ENCODE data around the gene TM7SF3.
"Not testable (repeated sequence)": the region's sequence is repeated elsewhere in the genome, so short reads cannot be mapped to it uniquely, and the experiment has no call there.

Gene TM7SF3

GRCh38 chr12:26979733-26980132, 34.5 kb downstream of the TM7SF3 start:
- Histone ChIP-seq H3K4me1 (ENCODE audit: insufficient read depth, insufficient read length) (no peaks in the 10 kb centered on the region), H3K9ac (ENCODE audit: insufficient read length, low read depth) (no peak overlapping the region), H3K27me3 (ENCODE audit: insufficient read depth, insufficient read length) (no peaks in the 10 kb centered on the region), H3K4me3 (ENCODE audit: insufficient read length, low read depth) (no peak overlapping the region), H3K36me3 (ENCODE audit: insufficient read depth, insufficient read length, low read length) (peaks cover 57% of the 10 kb centered on the region), H3K9me3 (ENCODE audit: insufficient read depth, low read length) (no peaks in the 10 kb centered on the region)
- DNase-seq (ENCODE audit: low read depth, low spot score) = no peak
- TF ChIP-seq ZNF274 (IDR thresholded peaks at IDR 0.05; ENCODE audit: low read depth, low read length) (no peak), SUZ12 (IDR thresholded peaks at IDR 0.05; ENCODE audit: extremely low read depth, insufficient read depth, insufficient read length) (no peak), YY1 (IDR thresholded peaks at IDR 0.05; ENCODE audit: insufficient read depth, insufficient read length) (no peak)

DNA sequence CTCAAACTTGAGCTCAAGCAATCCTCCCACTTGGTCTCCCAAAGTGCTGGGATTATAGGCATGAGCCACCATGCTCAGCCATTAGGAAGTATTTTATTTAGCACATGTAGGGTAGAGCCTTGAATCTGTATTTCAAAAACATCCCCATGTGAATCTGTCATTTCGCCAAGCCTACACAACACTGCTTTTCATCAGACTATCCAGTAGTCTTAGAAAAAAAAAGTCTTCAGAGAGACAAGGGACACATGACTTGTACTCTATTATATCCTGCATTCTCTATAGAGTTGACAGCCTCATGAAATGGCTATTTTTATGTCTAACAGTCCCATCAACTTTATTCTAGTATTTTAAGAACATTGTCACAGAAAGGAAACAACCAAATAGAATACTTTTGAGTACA, 35.4 kb downstream of the TM7SF3 start:
- no peak for TF ChIP-seq YY1 (IDR thresholded peaks at IDR 0.05; ENCODE audit: insufficient read depth, insufficient read length)
- no peak for TF ChIP-seq SUZ12 (IDR thresholded peaks at IDR 0.05; ENCODE audit: extremely low read depth, insufficient read depth, insufficient read length)
- Histone ChIP-seq H3K27me3 (ENCODE audit: insufficient read depth, insufficient read length) (no peaks in the 10 kb centered on the region), H3K4me1 (ENCODE audit: insufficient read depth, insufficient read length) (no peaks in the 10 kb centered on the region), H3K9me3 (ENCODE audit: insufficient read depth, low read length) (no peaks in the 10 kb centered on the region), H3K9ac (ENCODE audit: insufficient read length, low read depth) (no peak overlapping the region), H3K36me3 (ENCODE audit: insufficient read depth, insufficient read length, low read length) (peaks cover 65% of the 10 kb centered on the region), H3K4me3 (ENCODE audit: insufficient read length, low read depth) (no peak overlapping the region)
- DNase-seq (ENCODE audit: low read depth, low spot score) = no peak

GRCh38 chr12:26976687-26977086, 37.5 kb downstream of the TM7SF3 start:
- Histone ChIP-seq H3K36me3 (ENCODE audit: insufficient read depth, insufficient read length, low read length) (peaks cover 61% of the 10 kb centered on the region), H3K4me1 (ENCODE audit: insufficient read depth, insufficient read length) (no peaks in the 10 kb centered on the region), H3K9ac (ENCODE audit: insufficient read length, low read depth) (no peak overlapping the region), H3K27me3 (ENCODE audit: insufficient read depth, insufficient read length) (no peaks in the 10 kb centered on the region), H3K9me3 (ENCODE audit: insufficient read depth, low read length) (no peaks in the 10 kb centered on the region), H3K4me3 (ENCODE audit: insufficient read length, low read depth) (no peak overlapping the region)
- TF ChIP-seq ZNF274 (IDR thresholded peaks at IDR 0.05; ENCODE audit: low read depth, low read length) (no peak), YY1 (IDR thresholded peaks at IDR 0.05; ENCODE audit: insufficient read depth, insufficient read length) (no peak), SUZ12 (IDR thresholded peaks at IDR 0.05; ENCODE audit: extremely low read depth, insufficient read depth, insufficient read length) (no peak)
- no peak for DNase-seq (ENCODE audit: low read depth, low spot score)

GRCh38 chr12:26971963-26972362, 42.2 kb downstream of the TM7SF3 start:
- peaks cover 54% of the 10 kb centered on the region for H3K36me3 ChIP-seq (ENCODE audit: insufficient read depth, insufficient read length, low read length)
- no peak overlapping the region for H3K4me3 ChIP-seq (ENCODE audit: insufficient read length, low read depth)
- DNase-seq (ENCODE audit: low read depth, low spot score) = no peak
- no peaks in the 10 kb centered on the region for H3K9me3 ChIP-seq (ENCODE audit: insufficient read depth, low read length)
- no peaks in the 10 kb centered on the region for H3K4me1 ChIP-seq (ENCODE audit: insufficient read depth, insufficient read length)
- H3K9ac ChIP-seq (ENCODE audit: insufficient read length, low read depth) = no peak overlapping the region
- TF ChIP-seq YY1 (IDR thresholded peaks at IDR 0.05; ENCODE audit: insufficient read depth, insufficient read length) (no peak), ZNF274 (IDR thresholded peaks at IDR 0.05; ENCODE audit: low read depth, low read length) (no peak), SUZ12 (IDR thresholded peaks at IDR 0.05; ENCODE audit: extremely low read depth, insufficient read depth, insufficient read length) (no peak)
- H3K27me3 ChIP-seq (ENCODE audit: insufficient read depth, insufficient read length) = no peaks in the 10 kb centered on the region

DNA sequence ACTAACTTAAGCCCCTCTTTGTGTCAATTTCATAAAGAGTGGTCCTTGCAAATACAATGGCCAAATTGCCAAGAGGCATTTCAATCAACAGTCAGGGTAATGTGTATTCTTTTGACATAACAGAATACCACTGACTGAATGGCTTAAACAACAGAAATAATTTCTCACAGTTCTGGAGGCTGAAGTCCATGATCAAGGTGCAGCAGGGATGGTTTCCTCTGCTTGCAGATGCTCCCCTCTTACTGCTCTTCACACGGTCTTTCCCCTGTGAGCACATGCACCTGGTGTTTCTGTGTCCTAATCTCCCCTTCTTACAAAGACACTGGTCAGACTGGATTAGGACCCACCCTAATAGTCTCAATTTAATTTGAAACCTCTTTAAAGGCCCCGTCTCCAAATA, 44.0 kb downstream of the TM7SF3 start:
- no peak overlapping the region for H3K4me3 ChIP-seq (ENCODE audit: insufficient read length, low read depth)
- no peaks in the 10 kb centered on the region for H3K4me1 ChIP-seq (ENCODE audit: insufficient read depth, insufficient read length)
- no peak for DNase-seq (ENCODE audit: low read depth, low spot score)
- peaks cover 49% of the 10 kb centered on the region for H3K36me3 ChIP-seq (ENCODE audit: insufficient read depth, insufficient read length, low read length)
- H3K27me3 ChIP-seq (ENCODE audit: insufficient read depth, insufficient read length) = no peaks in the 10 kb centered on the region
- no peaks in the 10 kb centered on the region for H3K9me3 ChIP-seq (ENCODE audit: insufficient read depth, low read length)
- TF ChIP-seq YY1 (IDR thresholded peaks at IDR 0.05; ENCODE audit: insufficient read depth, insufficient read length) (no peak), SUZ12 (IDR thresholded peaks at IDR 0.05; ENCODE audit: extremely low read depth, insufficient read depth, insufficient read length) (no peak), ZNF274 (IDR thresholded peaks at IDR 0.05; ENCODE audit: low read depth, low read length) (no peak)
- H3K9ac ChIP-seq (ENCODE audit: insufficient read length, low read depth) = no peak overlapping the region

GRCh38 chr12:26966842-26967241, 47.3 kb downstream of the TM7SF3 start:
- no peaks in the 10 kb centered on the region for H3K9me3 ChIP-seq (ENCODE audit: insufficient read depth, low read length)
- DNase-seq (ENCODE audit: low read depth, low spot score) = no peak
- H3K4me3 ChIP-seq (ENCODE audit: insufficient read length, low read depth) = no peak overlapping the region
- no peaks in the 10 kb centered on the region for H3K27me3 ChIP-seq (ENCODE audit: insufficient read depth, insufficient read length)
- no peak overlapping the region for H3K9ac ChIP-seq (ENCODE audit: insufficient read length, low read depth)
- no peaks in the 10 kb centered on the region for H3K4me1 ChIP-seq (ENCODE audit: insufficient read depth, insufficient read length)
- TF ChIP-seq YY1 (IDR thresholded peaks at IDR 0.05; ENCODE audit: insufficient read depth, insufficient read length) (no peak), ZNF274 (IDR thresholded peaks at IDR 0.05; ENCODE audit: low read depth, low read length) (no peak), SUZ12 (IDR thresholded peaks at IDR 0.05; ENCODE audit: extremely low read depth, insufficient read depth, insufficient read length) (no peak)
- H3K36me3 ChIP-seq (ENCODE audit: insufficient read depth, insufficient read length, low read length) = peaks cover 61% of the 10 kb centered on the region

DNA sequence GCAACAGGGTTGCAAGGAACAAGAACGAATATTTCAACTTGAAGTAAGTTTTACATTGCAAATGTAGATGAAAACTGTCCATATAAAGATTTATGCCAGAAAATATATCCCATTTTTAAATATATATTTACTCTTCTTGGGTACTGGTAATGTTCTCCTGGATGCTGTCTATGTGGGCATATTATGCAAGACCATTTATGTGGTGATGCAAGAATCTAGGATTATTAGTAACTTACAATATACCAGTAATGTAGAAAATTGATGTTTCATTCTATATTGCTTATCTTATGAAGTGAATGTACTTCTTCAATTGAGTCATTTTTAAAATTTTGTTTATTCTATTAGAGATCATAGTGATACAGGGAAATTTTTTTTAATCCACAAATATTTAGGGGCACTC, 50.8 kb downstream of the TM7SF3 start:
- no peak for DNase-seq (ENCODE audit: low read depth, low spot score)

GRCh38 chr12:26961803-26962202, 52.4 kb downstream of the TM7SF3 start:
- Histone ChIP-seq H3K9me3 (ENCODE audit: insufficient read depth, low read length) (no peaks in the 10 kb centered on the region), H3K36me3 (ENCODE audit: insufficient read depth, insufficient read length, low read length) (peaks cover 75% of the 10 kb centered on the region), H3K4me1 (ENCODE audit: insufficient read depth, insufficient read length) (no peaks in the 10 kb centered on the region), H3K4me3 (ENCODE audit: insufficient read length, low read depth) (no peak overlapping the region), H3K27me3 (ENCODE audit: insufficient read depth, insufficient read length) (no peaks in the 10 kb centered on the region), H3K9ac (ENCODE audit: insufficient read length, low read depth) (no peak overlapping the region)
- TF ChIP-seq ZNF274 (IDR thresholded peaks at IDR 0.05; ENCODE audit: low read depth, low read length) (no peak), YY1 (IDR thresholded peaks at IDR 0.05; ENCODE audit: insufficient read depth, insufficient read length) (no peak), SUZ12 (IDR thresholded peaks at IDR 0.05; ENCODE audit: extremely low read depth, insufficient read depth, insufficient read length) (no peak)
- DNase-seq (ENCODE audit: low read depth, low spot score) = no peak

More for the DNA sequence above, 50.8 kb downstream of the TM7SF3 start:
- Histone ChIP-seq H3K4me1 (ENCODE audit: insufficient read depth, insufficient read length) (no peaks in the 10 kb centered on the region), H3K9ac (ENCODE audit: insufficient read length, low read depth) (no peak overlapping the region), H3K36me3 (ENCODE audit: insufficient read depth, insufficient read length, low read length) (peaks cover 71% of the 10 kb centered on the region), H3K27me3 (ENCODE audit: insufficient read depth, insufficient read length) (no peaks in the 10 kb centered on the region), H3K4me3 (ENCODE audit: insufficient read length, low read depth) (no peak overlapping the region), H3K9me3 (ENCODE audit: insufficient read depth, low read length) (no peaks in the 10 kb centered on the region)
- TF ChIP-seq ZNF274 (IDR thresholded peaks at IDR 0.05; ENCODE audit: low read depth, low read length) = no peak
- TF ChIP-seq YY1 (IDR thresholded peaks at IDR 0.05; ENCODE audit: insufficient read depth, insufficient read length) = no peak

GRCh38 chr12:26961391-26961790, 52.8 kb downstream of the TM7SF3 start:
- H3K9ac ChIP-seq (ENCODE audit: insufficient read length, low read depth); H3K27me3 ChIP-seq (ENCODE audit: insufficient read depth, insufficient read length); H3K4me3 ChIP-seq (ENCODE audit: insufficient read length, low read depth); H3K4me1 ChIP-seq (ENCODE audit: insufficient read depth, insufficient read length); H3K9me3 ChIP-seq (ENCODE audit: insufficient read depth, low read length); DNase-seq (ENCODE audit: low read depth, low spot score): not testable (repeated sequence)
- peaks cover 75% of the 10 kb centered on the region for H3K36me3 ChIP-seq (ENCODE audit: insufficient read depth, insufficient read length, low read length)

All from NT2/D1 (cell line).